ENCODE measurements around the gene CBFA2T2.
A peak's percentile ranks its signal among the peaks of the same experiment; 100 is the strongest.

CBFA2T2 gene

DNA sequence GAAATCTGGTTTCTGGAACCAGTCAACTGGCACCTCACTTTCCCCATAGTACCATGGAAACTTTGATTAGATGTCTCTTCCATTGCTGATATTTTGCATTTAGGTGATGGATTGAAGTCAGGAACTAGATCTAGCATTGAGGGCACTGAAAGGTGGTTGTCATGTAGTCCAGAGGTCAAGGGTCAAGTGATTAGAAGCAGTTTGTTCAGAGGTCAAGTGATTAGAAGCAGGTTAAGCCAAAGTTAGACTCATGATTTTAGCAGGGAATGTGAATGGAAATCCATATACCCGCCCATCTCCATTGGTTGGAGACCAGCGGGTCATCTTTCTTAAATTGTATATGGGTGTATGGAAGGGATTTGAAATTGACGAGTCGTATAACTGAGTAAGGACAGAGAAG lies 51.2 kb downstream of the CBFA2T2 start:
- no peak overlapping the region for H3K4me3 ChIP-seq (ENCODE audit: low read depth, low read length)
- no peak for DNase-seq (ENCODE audit: low read depth)
- TF ChIP-seq, protein P1, sequence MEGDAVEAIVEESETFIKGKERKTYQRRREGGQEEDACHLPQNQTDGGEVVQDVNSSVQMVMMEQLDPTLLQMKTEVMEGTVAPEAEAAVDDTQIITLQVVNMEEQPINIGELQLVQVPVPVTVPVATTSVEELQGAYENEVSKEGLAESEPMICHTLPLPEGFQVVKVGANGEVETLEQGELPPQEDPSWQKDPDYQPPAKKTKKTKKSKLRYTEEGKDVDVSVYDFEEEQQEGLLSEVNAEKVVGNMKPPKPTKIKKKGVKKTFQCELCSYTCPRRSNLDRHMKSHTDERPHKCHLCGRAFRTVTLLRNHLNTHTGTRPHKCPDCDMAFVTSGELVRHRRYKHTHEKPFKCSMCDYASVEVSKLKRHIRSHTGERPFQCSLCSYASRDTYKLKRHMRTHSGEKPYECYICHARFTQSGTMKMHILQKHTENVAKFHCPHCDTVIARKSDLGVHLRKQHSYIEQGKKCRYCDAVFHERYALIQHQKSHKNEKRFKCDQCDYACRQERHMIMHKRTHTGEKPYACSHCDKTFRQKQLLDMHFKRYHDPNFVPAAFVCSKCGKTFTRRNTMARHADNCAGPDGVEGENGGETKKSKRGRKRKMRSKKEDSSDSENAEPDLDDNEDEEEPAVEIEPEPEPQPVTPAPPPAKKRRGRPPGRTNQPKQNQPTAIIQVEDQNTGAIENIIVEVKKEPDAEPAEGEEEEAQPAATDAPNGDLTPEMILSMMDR (conservative IDR thresholded peaks at IDR 0.05; ENCODE audit: low read depth, low read length): no peak

DNA sequence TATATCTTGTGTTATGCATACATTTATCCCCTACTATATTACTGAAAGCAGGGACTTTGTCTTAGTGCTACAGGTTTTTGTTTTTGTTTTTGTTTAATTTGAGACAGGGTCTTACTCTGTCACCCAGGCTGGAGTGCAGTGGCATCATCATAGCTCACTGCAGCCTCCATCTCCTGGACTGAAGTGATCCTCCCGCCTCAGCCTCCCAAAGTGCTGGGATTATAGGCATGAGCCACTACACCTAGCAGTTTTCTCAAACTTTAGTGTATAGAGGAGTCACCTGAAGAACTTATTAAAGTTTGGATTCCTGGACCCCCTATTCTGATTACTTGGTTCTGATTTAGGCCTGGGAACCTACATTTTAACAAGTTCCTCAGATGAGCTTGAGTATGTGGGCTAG lies 51.9 kb downstream of the CBFA2T2 start:
- TF ChIP-seq, protein P1 (conservative IDR thresholded peaks at IDR 0.05; ENCODE audit: low read depth, low read length): no peak
- no peak overlapping the region for H3K4me3 ChIP-seq (ENCODE audit: low read depth, low read length)
- DNase-seq (ENCODE audit: low read depth): no peak

DNA sequence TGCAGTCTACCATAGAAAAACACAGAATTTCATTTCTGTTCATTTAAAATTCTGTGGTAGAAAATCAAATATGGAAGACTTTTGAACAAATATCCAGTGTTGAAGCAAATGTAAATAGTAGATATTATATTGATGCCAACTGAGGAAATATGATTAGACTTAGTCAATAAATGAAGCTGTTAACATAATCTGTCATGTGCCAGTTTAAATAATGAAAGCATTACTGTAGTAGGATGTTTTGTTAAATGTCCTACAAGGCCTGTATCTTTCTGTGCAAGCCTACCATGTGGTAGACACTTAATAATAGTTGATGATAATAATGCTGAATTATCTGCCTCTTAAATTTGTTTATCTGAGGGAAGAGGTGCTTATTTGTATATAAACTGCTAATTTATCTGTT lies 55.9 kb downstream of the CBFA2T2 start:
- no peak overlapping the region for H3K4me3 ChIP-seq (ENCODE audit: low read depth, low read length)
- TF ChIP-seq, protein P1 (conservative IDR thresholded peaks at IDR 0.05; ENCODE audit: low read depth, low read length): no peak
- no peak for DNase-seq (ENCODE audit: low read depth)

DNA sequence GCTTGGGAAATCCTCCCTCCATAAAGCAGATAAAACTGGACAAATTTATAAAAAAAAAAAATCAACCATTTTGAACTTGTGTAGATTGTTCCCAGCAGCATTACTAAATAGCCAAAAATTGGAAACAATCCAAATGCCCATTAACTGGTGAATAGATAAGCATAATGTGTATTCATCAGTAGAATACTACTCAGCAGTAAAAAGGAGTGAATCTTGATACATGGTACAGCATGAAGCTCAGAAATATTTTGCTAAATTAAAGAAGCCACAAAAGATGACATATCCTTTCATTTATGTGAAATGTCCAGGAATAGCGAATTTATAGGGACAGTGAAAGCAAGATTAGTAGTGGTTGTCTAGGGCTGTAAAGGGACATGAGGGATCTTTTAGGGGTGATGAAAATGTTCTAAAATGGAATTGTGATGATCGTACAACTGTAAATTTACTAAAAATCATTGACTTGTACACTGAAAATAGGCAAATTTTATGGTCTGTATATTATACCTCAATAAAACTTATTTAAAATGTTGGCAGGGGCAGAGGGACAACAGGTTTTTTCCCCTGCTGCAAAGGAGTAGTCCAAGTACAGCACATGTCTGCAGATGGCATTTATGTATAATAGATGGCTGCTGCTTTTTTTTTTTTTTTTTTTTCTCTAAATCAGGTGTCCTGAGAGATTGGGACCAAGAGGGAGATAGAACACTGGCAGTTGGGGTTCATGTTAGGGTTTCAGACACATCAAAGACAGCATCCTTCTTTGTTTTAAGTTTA lies 59.5 kb downstream of the CBFA2T2 start:
- TF ChIP-seq, protein P1 (conservative IDR thresholded peaks at IDR 0.05; ENCODE audit: low read depth, low read length): no peak

DNA sequence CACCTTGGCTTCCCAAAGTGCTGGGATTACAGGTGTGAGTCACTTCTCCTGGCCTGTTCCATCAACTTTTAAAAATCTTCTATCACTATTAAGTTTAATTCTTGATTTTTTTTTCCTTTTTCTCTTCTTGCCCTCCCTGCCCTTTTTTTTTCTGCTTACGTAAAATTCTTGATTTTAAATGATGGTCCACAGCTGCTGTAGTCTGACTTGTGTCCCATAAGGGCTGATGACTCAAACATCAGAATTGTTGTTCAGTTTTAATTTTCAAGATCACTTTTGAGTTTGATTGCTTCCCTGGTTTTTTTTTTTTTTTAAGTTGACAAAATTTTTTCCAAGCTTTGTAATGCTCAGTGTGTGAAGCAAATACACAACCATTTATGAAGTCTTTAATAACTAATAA lies 61.9 kb downstream of the CBFA2T2 start:
- H3K4me3 ChIP-seq (ENCODE audit: low read depth, low read length): no peak overlapping the region
- TF ChIP-seq, protein P1 (conservative IDR thresholded peaks at IDR 0.05; ENCODE audit: low read depth, low read length): no peak
- DNase-seq (ENCODE audit: low read depth): peak; percentile 39

More for the DNA sequence above, 59.5 kb downstream of the CBFA2T2 start:
- no peak for DNase-seq (ENCODE audit: low read depth)
- H3K4me3 ChIP-seq (ENCODE audit: low read depth, low read length): no peak overlapping the region

DNA sequence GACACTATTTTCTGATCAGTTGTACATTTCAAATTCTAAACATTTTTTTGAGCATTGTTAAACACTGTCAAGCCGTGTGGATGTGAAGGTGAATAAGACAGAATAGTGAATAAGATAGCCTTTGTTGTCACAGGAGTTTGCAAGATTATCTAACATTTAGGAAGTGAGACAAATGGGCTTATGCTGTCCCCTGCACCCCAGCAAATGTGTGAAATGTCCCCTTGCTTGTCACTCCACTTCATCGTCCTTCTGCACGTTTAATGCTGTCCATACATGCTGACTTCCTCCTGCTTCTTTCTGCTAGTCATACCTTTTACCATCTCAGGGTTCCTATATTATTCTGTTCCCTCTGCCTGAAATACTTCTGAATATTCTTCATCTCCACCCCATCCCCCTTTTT lies 62.6 kb downstream of the CBFA2T2 start:
- DNase-seq (ENCODE audit: low read depth): no peak
- TF ChIP-seq, protein P1 (conservative IDR thresholded peaks at IDR 0.05; ENCODE audit: low read depth, low read length): no peak
- H3K4me3 ChIP-seq (ENCODE audit: low read depth, low read length): no peak overlapping the region

DNA sequence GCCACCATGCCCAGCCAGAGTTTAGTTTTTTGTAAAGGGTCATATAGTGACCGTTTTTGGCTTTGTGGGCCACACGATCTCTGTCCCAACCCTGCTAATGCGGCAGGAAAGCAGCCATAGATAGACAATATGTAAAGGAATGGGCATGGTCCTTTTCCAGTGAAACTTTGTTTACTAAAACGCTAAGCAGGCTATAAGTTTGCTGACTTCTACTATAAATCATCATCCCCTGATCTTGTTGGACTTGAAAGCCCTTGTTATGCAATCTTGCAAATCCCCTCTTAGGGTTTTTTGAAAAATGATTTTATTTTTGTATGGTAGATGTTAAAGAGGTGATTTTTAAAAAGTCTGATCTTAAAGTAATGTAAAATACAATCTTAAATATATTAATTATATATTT lies 63.6 kb downstream of the CBFA2T2 start:
- TF ChIP-seq, protein P1 (conservative IDR thresholded peaks at IDR 0.05; ENCODE audit: low read depth, low read length): no peak
- H3K4me3 ChIP-seq (ENCODE audit: low read depth, low read length): no peak overlapping the region
- no peak for DNase-seq (ENCODE audit: low read depth)

Measured in choroid plexus epithelial cell (primary cell).